GM21526 (cell line): ENCODE results near the gene LIME1.
"Not testable (repeated sequence)": the region's sequence is repeated elsewhere in the genome, so short reads cannot be mapped to it uniquely, and the experiment has no call there.

Source experiments
- ATAC-seq: cut with Tn5 transposase; IDR thresholded peaks from one replicate; pipeline ENCODE4 v1.9.1; 2021; ENCODE audit warnings: moderate library complexity; ENCODE audit not compliant: unreplicated experiment, low FRiP score

Gene LIME1

DNA sequence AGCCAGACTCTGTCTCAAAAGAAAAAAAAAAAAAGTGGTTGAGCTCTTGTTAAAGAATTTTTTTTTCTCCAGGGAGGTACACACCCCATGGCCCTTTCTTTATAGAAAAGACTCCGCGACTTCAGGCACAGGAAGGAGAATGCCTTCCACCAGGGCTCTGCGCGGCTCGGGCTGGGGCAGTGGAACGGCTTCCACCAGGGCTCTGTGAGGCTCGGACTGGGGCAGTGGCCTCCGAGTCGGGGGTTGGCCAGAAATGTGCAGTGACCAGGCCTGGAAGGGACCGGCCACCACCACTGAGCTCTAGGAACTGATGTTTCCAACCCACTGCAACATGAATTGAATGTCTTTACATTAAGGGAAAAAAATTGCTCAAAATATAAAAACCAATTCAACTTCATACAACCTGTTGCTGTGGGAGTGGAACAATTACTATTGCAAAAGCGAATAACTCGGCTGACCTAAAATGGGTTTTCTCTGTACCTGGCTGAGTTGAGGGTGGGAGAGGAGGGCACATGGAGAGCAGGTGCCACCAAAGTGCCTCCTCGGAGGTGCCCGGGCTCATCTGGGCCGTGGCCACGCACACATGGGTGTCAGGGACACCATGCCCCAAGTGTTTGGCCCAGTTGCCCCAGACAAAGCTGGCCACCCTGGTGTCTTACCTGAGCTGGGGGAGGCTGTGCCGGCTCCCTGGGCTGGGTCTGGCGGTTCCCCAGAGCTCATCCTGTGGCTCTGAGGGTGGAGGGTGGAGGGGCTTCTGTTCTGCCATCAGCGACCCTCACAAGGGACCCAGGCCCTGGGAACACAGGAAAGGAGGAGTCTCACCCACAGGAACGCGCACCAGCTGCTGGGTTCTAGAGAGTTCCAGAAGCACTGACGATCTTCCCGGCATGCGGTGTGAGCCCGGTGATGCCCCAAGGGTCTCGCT lies 32.4 kb downstream of the LIME1 start:
- ATAC-seq = no peak

DNA sequence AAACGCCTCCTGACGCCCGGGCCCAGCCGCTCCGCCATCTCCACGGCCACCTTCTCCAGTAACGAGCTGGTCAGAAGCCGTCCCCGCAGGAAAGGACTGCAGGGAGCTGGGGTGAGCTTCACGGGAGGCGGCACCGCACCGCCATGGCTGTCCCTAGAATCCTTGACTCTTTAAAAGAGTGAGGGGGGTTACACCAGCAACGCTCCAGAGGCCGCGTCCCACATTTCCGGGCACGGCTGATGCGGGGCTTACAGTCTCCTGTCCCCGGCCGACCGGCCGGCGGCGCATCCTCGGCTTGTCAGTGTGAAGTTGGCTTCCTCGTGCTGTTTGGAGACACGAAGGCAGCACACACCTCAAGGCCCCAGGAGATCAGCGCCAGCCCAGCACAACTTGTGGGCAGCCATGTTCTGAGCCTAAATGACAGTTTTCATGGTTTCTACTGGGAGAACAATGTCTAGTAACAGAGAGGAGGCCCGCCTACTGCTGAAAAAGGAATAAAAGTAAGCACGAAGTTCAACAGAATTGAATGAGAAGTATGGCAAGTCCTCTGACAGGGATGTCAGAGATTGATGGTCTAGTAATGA lies 33.5 kb downstream of the LIME1 start:
- ATAC-seq = no peak

DNA sequence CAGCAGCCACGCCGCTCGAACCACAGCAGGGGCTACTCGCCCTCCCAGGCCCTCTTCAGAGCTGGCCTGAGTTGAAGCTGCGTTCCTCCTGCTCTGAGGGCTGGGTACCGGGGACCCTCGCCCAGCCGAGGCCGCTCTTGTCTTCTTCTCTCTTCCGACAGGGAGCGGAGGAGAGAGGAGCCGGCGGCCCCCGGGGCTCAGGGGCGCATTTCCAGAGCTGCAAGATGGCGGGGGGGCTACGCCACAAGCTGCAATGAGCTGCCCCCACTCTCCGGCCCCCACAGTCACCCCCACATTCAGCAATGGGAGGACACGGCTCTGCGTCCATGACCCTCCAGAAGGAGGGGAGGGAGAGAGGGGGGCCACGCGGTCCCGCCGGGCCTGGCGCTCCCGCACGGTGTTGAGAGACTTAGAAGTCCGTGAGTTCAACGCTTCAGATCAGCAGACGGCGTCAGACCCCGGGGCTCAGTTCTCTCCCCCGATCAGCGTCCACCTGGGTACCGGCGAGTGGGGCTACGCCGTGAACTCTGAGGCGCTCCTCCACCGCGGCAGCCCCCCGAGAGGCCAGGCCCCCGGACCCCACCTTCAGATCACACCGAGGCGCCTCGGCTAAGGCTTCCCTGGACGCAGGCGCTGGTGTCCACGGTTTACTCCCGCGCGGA lies 34.7 kb downstream of the LIME1 start:
- no peak for ATAC-seq

DNA sequence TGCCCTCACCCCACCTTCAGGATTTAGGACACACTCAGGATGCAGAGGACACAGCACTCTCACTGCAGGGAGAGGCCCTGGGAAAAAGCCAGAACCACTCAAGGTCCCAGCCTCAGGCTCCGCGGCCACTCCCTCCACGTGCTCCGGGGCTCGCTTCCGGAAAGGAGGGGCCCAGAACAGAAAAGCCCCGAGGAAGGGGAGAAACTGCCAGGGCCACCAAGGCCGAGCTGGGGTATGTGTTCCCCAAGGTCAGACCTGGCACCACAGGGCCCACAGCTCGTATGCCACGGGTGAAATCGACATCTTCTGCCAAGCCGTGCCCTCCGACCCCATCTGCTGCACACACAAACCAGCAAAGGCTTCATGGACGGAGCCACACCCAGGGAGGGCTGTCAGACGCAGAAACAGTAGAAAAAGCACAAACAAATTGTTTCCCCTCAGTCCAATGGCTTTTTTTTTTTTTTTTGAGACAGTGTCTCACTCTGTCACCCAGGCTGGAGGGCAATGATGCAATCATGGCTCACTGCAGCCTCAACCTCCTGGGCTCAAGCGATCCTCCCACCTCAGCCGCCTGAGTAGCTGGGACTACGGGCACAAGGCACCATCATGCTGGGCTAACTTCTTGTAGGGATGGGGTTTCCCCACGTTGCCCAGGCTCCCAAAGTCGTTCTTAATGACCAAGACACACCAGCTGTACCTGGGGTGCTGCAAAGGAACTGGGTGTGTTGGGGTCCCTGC lies 36.5 kb downstream of the LIME1 start:
- ATAC-seq = no peak

DNA sequence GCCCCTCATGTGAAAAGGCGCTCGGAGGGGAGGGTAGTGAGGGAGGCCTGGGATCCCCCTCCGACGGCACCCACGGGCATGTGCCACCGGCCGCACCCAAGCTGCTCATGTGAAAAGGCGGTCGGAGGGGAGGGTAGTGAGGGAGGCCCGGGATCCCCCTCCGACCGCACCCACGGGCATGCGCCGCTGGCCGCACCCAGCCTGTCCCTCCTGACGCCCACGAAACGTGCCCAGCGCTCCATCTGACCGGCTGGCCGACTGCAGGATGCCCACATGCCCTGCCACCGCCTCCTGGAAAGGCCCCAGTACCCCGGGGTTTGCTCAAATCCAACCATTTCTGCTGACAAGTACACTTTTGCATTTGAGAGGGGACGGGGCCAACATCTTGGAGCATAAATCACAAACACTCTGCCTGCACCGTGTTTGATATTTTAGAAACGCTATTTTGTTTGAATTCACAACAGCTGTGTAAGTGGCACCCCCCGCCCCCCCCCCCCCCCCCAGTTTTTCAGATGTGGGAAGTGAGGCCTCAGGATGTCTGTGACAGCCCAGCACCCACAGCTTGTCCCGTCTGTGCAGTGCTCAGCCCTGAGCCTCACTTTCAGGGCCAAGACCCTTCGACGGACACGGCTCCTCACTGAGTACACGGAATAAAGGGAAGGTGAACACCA lies 37.2 kb downstream of the LIME1 start:
- ATAC-seq = no peak

DNA sequence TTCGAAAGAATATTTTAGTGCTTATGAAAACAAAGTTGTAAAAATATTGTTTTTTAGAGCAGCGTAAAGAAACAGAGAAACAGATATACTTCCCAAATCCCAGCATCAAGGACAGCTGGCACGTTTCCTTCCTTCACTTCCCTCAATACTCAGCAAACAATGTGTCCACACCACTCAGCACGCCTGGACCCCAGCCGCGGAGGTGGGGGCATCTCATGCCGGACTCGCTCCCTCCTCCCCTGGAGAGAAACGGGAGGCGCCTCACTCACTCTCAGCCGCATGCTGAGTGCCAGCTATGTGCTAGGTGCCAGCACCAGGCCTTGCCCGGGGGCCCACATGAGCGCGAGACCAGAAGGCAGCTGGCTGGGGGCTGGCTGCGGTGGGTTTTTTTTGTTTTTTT lies 37.8 kb downstream of the LIME1 start:
- no peak for ATAC-seq

DNA sequence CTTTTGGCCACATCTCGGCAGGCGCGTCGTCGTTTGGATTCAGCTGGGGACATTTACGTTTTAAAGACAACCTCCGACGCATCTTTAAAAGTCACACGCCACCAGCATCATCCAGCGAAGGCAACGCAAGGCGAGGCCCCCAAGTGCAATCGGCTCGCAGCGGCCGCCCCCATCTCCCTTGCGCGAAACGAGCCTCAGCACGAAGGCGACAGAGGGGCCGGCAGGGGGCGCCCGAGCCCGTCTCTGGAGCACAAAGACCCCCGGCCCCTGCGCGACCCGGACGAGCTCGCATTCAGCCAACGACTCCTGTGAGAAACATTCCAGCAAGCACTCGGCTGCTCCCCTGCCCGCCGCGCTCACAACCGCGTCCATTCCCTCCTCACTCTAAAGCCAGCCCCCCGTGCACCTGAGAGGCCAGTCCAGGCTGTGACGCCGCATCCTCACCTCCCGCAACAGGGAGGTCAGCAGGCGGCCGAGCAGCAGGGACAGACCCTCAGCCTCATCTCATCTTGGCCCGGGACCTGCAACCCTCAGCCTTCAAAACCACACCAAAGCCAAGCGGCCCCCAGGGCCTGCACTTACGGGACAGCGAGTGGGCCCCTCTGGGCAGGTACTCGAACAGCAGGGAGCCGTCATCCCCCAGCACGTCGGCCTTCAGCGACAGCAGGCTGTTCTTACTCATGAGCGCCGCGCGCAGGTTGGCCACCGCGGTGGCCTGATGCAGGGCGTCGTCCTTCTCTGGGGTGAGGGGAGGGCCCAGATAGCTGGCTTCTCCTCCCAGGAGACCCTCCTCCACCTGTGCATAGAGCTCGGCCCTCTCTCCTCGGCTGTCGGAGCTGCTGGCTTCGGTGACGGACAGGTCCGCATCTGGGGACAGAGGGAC lies 38.9 kb downstream of the LIME1 start:
- ATAC-seq = no peak

DNA sequence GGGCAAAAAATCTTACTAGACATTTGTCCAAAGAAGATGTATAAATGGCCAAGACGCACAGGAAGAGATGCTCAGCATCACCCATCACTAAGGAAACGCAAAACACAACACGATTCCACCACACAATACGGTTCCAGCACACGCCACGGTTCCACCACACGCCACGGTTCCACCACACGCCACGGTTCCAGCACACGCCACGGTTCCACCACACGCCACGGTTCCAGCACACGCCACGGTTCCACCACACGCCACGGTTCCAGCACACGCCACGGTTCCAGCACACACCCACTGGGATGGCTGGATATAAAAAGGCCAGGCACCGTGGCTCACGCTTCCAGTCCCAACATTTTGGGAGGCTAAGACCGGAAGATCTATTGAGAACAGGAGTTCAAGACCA lies 40.4 kb downstream of the LIME1 start:
- not testable (repeated sequence) for ATAC-seq

DNA sequence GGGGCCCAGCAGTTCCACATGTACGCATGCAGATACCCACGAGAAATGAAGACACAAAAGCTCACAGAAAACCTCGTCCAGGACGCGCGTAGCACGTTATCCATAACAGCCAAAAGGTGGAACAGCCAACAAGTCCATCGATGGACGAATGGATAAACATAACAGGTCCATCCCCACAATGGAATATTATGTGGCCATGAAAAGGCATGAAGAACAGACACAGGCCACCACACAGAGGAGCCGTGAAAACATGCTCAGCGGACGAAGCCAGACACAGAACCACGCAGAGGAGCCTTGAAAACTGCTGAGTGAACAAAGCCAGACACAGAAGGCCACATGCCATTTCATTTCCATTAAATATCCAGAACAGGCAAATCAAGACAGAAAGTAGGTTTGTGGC lies 41.1 kb downstream of the LIME1 start:
- ATAC-seq = no peak

DNA sequence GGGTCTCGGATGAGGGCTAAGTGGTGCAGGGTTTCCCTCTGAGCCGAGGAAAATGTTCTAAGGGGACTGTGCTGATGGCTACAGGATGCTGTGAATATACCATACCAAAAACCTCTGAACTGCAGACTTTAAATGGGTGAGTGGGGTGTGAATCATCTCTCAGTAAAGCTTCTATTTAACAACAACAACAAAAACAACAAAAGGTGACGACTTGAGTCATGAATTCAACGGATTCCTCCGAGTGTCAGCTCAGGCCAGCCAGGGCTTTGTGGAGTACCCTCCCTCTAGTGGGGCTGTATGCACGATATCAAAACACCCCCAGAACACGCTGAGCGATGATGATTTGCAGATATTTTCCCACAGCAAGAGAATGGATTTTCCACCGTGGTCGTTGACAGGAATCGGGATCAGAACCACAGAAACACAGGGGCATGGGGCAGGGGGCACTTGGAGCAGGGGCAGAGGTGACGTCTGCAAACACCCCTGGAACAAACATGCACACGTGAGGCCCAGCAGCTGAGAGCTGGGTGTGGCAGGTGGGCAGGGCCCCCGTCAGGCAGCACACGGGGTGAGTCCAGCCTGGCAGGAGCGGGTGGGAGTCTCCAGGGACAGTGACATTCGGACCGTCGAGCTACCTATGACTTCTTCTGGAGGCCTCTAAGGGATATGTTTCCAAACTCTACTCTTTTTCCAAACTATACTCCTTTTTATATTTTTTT lies 41.7 kb downstream of the LIME1 start:
- no peak for ATAC-seq

DNA sequence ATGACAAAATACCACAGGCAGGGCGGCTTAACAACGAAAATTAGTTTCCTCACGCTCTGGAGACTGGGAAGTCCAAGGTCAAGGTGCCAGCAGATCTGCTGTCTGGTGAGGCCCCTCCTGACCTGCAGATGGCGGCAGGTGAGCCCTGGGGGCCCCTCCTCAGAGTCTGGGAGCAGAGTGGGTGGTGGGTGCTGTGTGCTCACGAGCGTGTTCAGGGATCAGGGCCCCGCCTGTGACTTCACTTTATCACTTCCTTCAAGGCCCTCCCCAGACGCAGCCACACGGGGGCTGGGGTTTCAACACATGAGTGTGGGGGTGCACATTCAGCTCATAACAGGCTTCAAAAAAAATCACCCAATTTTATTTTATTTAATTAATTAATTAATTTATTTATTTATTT lies 42.4 kb downstream of the LIME1 start:
- ATAC-seq = no peak

DNA sequence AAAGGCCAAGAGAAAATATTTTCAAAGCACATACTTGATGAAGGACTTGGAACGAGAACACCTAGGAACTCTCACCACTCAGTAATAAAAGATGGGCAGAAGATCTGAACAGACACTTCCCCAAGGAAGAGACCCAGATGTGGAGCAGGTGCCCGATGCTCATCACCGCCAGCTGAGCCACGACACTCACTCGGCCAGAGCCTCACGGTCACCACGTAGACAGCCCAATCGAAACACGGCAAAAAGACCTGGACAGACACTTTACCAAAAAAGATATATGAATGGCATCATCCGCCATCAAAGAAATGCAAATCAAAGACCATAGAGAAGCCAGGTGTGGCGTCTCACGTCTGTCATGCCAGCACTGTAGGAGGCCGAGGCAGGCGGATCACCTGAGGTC lies 44.7 kb downstream of the LIME1 start:
- no peak for ATAC-seq

DNA sequence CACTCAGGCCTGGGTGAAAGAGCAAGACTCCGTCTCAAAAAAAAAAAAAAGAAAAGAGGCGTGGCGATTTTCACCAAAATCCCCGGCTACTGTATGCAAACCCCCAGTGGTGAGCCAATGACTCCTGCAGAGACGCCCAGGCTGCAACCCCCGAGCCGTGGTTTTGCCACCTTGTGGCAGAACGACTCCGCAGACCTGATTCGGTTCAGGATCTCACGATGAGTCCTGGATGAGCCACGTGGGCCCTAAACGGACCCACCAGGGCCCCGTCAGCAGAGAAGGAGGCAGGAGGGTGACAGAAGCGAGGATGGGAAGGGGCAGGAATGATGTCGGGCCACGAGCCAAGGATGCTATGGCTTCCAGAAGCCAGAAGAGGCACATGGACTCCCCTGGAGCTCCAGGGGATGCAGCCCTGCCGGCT lies 45.6 kb downstream of the LIME1 start:
- ATAC-seq = no peak

DNA sequence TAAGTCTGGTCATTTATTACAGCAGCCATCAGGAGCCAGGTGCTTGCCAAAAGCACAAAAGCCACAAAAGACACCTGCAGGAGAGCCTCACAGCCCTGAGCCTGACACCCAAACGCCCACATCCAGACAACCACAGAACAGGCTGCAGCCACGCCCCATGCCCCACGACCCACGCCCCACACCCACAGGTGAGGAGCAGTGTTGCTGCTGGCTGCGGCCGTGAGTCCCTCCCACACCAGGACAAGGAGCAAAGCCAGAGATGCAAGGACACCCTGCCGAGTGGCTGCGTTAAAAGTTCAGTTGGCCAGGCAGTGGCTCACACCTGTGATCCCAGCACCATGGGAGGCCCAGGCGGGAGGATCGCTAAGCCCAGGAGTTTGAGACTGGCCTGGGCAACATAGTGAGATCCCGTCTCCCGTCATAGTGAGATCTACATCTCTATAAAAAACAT lies 46.1 kb downstream of the LIME1 start:
- ATAC-seq = no peak

DNA sequence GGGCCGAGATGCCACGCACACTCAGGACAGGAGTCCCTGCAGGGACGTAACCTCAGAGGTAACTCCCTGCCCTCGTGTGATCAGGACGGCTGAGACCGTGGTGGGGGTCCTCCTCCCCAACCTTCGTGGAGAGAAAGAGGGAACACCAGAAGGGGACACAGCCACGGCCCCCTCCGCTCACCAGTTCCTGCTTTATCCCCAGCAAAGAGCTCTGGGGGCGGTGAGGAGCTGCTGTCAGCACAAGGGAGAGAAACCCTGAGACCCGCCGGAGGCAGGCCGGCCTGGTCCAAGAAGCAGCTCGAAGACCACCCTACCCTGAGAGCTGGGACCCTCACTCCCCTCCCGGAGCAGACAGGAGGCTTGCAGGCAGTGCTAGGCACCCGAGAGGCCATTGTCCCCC lies 47.5 kb downstream of the LIME1 start:
- no peak for ATAC-seq

DNA sequence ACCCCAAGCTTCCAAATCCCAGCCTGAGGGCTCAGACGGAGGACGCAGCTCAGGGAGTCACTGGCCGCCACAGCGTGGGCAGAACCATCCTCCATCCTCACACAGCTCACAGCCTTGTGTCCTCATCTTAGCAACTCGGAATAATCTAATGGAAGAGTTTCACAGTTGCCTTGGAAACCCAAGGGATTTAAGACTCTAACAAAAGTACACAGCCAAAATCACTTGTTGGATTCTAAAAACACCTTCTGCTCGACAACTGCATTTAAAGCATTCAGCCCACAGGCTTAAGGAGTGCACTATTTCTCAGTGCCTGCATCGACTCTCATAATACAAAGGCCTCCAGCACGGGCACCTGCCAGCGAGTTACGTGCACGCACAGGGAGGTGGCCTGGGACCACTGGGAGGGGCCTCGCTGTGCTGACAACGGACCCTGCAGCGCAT lies 49.2 kb downstream of the LIME1 start:
- no peak for ATAC-seq

DNA sequence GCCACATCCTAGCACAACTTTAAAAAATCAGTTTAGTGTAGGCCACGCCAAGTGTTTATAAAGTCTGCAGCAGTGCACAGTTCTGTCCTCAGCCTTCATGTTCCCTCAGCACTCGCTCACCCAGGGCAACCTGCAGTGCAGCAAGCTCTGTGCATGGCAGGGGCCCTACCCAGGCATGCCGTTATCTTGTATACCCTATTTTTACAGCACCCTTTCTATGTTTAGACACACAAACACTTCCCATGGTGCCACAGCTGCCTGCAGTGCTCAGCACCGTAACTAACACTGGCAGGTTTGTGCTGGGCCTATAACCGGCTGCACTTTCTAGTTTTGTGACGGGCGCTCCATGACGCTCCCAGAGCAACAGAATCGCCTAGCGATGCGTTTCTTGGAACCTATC lies 50.8 kb downstream of the LIME1 start:
- ATAC-seq = no peak

DNA sequence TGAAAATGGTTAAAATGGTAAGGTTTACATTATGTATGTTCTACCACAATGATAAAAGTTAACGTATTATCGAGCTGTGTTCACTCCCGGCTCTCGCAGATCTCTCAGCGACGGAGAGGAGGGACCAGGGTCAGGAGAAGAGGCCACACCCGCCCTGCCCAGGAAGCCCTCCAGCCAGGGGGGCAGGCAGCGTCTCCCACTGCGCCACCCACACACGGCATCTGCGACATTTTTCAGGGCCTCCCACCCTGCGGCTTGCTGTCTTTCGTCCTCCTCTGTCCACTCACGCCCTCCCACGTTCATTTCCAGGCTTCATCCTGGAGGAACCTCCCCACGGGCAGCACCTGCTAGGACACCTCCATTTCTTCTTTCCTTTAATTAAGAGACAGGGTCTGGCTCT lies 51.3 kb downstream of the LIME1 start:
- ATAC-seq = no peak
